HepG2 (cell line): Measurements from ENCODE around the gene TMEM258. TPM values are rescaled to one million over a fixed set of nuclear protein-coding genes. Genes with fewer than 3 reads are reported as not detected.
A peak's percentile ranks its signal among the peaks of the same experiment; 100 is the strongest.

Experiments used
- BRCA1 ChIP-seq: sonication (generic); formaldehyde crosslinking; IDR thresholded peaks from 2 replicates; pipeline ENCODE4 v1.4.0; 2020; ENCODE audit warnings: missing genetic modification reagents
- CEBPB ChIP-seq: IDR thresholded peaks from 2 replicates; pipeline ENCODE4 v1.6.1; 2011; ENCODE audit warnings: low read depth, low read length, improper control_type of control experiment, borderline replicate concordance
- DMAP1 ChIP-seq: IDR thresholded peaks from 2 replicates; pipeline ENCODE4 v1.6.1; 2016
- ELF1 ChIP-seq: sonication (generic); formaldehyde crosslinking; IDR thresholded peaks from 2 replicates; pipeline ENCODE4 v1.4.0; 2020; ENCODE audit warnings: missing genetic modification reagents
- IKZF4 ChIP-seq: sonication (generic); formaldehyde crosslinking; IDR thresholded peaks from 2 replicates; pipeline ENCODE4 v1.5.1; 2020; ENCODE audit warnings: borderline replicate concordance, mild to moderate bottlenecking, low read depth, missing genetic modification reagents; ENCODE audit errors: not compliant biosample characterization
- KLF11 ChIP-seq: IDR thresholded peaks from 2 replicates; pipeline ENCODE4 v1.6.1; 2016; ENCODE audit warnings: missing compliant biosample characterization
- MAZ ChIP-seq, 2 experiments: sonication (generic) in 1 of 2; formaldehyde crosslinking in 1 of 2; IDR thresholded peaks; 2 replicates each; pipeline versions ENCODE4 v1.5.0 to v1.6.1; 2012 to 2020; ENCODE audit warnings: low read depth in 2 of 2, mild to moderate bottlenecking in 2 of 2, borderline replicate concordance in 1 of 2, improper control_type of control experiment in 1 of 2, low read length in 1 of 2, missing genetic modification reagents in 1 of 2, moderate library complexity in 1 of 2
- NCOA2 ChIP-seq: sonication (generic); formaldehyde crosslinking; IDR thresholded peaks from 2 replicates; pipeline ENCODE4 v1.8.0; 2022; ENCODE audit warnings: inconsistent platforms
- NFYC ChIP-seq: IDR thresholded peaks from 2 replicates; pipeline ENCODE4 v1.6.1; 2016; ENCODE audit warnings: missing genetic modification reagents, missing compliant biosample characterization
- NR2F6 ChIP-seq, 2 experiments: IDR thresholded peaks; 2 replicates each; pipeline ENCODE4 v1.6.1; 2016; ENCODE audit warnings: antibody characterized with exemption in 1 of 2, mild to moderate bottlenecking in 1 of 2
- PRPF4 ChIP-seq: fragments of 200-400 bp; formaldehyde crosslinking; IDR thresholded peaks from 2 replicates; pipeline ENCODE4 v1.6.1; 2016; ENCODE audit warnings: low read length, low read depth; ENCODE audit not compliant: poor library complexity, severe bottlenecking
- RXRB ChIP-seq: IDR thresholded peaks from 2 replicates; pipeline ENCODE4 v1.6.1; 2016; ENCODE audit warnings: borderline replicate concordance, missing genetic modification reagents, missing compliant biosample characterization
- SALL1 ChIP-seq: sonication (generic); formaldehyde crosslinking; IDR thresholded peaks from 2 replicates; pipeline ENCODE4 v1.8.0; 2022; ENCODE audit warnings: mild to moderate bottlenecking, missing genetic modification reagents
- SIN3B ChIP-seq: fragments of 150-350 bp; IDR thresholded peaks from 2 replicates; pipeline ENCODE4 v1.6.1; 2014; ENCODE audit warnings: low read length
- SP5 ChIP-seq: IDR thresholded peaks from 2 replicates; pipeline ENCODE4 v1.6.1; 2016; ENCODE audit warnings: low read depth, borderline replicate concordance
- ZBTB34 ChIP-seq: sonication (generic); formaldehyde crosslinking; IDR thresholded peaks from 2 replicates; pipeline ENCODE4 v1.8.0; 2022; ENCODE audit warnings: mild to moderate bottlenecking, missing genetic modification reagents
- ZFP37 ChIP-seq: sonication (generic); formaldehyde crosslinking; IDR thresholded peaks from 2 replicates; pipeline ENCODE4 v1.4.0; 2020; ENCODE audit warnings: missing genetic modification reagents, borderline replicate concordance
- ZNF12 ChIP-seq: sonication (generic); formaldehyde crosslinking; IDR thresholded peaks from 2 replicates; pipeline ENCODE4 v1.5.0; 2020; ENCODE audit warnings: missing genetic modification reagents
- ZNF678 ChIP-seq: sonication (generic); formaldehyde crosslinking; IDR thresholded peaks from 2 replicates; pipeline ENCODE4 v1.4.0; 2020; ENCODE audit warnings: mild to moderate bottlenecking, missing genetic modification reagents
- ZNF788 ChIP-seq: sonication (generic); formaldehyde crosslinking; IDR thresholded peaks from 2 replicates; pipeline ENCODE4 v1.5.0; 2020; ENCODE audit warnings: mild to moderate bottlenecking, missing genetic modification reagents, borderline replicate concordance
- ZNF841 ChIP-seq: sonication (generic); formaldehyde crosslinking; IDR thresholded peaks from 2 replicates; pipeline ENCODE4 v1.8.1; 2023; ENCODE audit warnings: missing genetic modification reagents, borderline replicate concordance
- polyA plus RNA-seq, 8 experiments: library from polyadenylated mRNA; depleted of rRNA in 3 of 8; stranded (reverse) in 7 of 8; unstranded in 1 of 8; fragments of >200 nt; fragmentation: Illumina TruSeq in 4 of 8; extraction: Trizol in 4 of 8; gene quantifications; 2 replicates each; pipeline versions ENCODE4 v1.2.1 to v1.2.3, GENCODE V29; 2011 to 2016; ENCODE audit warnings: low read depth in 4 of 8, missing spikeins in 1 of 8, mixed read lengths in 1 of 8; ENCODE audit not compliant: insufficient read depth in 1 of 8
- total RNA-seq, 5 experiments: library from RNA; depleted of rRNA; stranded (reverse); fragments of >200 nt; fragmentation: Illumina TruSeq; extraction: Trizol; gene quantifications; 2 replicates each; pipeline ENCODE4 v1.2.3, GENCODE V29; 2016; ENCODE audit warnings: low read depth in 1 of 5
- TF ChIP-seq, protein P1 (sequence below): sonication (generic); formaldehyde crosslinking; IDR thresholded peaks from 2 replicates; pipeline ENCODE4 v1.4.0; 2020; ENCODE audit warnings: missing genetic modification reagents, borderline replicate concordance
- TF ChIP-seq, protein P2 (sequence below): IDR thresholded peaks from 2 replicates; pipeline ENCODE4 v1.6.1; 2016; ENCODE audit warnings: mild to moderate bottlenecking
- TF ChIP-seq, protein P3 (sequence below): sonication (generic); formaldehyde crosslinking; IDR thresholded peaks from 2 replicates; pipeline ENCODE4 v1.8.0; 2022; ENCODE audit warnings: missing genetic modification reagents, low read depth, mild to moderate bottlenecking, borderline replicate concordance

The TMEM258 gene
- total and polyA plus RNA-seq, 2 of the 13 experiments (the other 11 are each of a cell fraction or from before 2014, with no cell fraction given) = 175 to 424 TPM

DNA sequence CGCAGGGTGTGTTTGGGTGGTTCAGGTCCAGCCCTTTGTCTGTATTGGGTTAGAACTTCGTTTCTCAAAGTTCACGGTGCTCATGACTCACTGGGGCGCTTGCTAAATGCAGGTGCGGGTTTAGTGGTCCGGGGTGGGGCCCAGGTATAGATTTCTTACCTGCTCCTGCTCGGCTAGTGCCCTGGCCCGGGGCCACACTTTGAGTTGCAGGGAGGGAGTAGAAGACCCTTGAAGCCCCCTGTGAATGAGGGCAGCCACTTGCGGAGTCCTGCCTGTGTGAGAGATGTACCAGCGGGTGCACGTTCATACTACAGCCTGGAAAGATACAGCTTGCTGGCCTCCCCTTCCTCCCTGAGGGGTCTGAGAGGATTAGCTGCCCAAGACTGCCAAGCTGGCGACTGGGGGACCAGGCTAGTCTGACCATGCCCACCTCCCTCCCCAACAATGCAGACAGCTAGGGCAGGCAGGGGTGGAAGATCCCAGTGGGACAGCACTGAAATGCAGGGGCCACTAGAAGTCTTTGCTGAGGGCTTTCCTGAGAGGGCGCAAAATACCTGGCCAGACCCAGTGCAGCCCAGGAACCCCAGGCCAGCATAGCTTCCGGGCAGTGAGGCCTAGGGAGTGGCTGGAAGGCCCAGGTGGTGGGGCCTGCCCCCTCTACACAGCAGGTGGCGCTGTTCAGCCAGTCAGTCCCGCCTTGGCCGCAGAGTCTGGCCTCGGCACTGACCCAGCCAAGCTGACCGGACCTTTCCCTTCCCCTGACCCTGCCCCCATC lies 45.0 kb downstream of the TMEM258 start (continued):
- TF ChIP-seq ZBTB34 = peak; percentile 62; the same call in 1 of the 2 replicates
- 0 out of 2 replicates have a peak, but pooled peaks have one; percentile 35 for TF ChIP-seq ZNF678 (CRISPR knock-in tag)
- peak; percentile 48; the same call in 1 of the 2 replicates for TF ChIP-seq RXRB (CRISPR knock-in tag)
- no peak for TF ChIP-seq ZNF12 (CRISPR knock-in tag)
- TF ChIP-seq, protein P1, sequence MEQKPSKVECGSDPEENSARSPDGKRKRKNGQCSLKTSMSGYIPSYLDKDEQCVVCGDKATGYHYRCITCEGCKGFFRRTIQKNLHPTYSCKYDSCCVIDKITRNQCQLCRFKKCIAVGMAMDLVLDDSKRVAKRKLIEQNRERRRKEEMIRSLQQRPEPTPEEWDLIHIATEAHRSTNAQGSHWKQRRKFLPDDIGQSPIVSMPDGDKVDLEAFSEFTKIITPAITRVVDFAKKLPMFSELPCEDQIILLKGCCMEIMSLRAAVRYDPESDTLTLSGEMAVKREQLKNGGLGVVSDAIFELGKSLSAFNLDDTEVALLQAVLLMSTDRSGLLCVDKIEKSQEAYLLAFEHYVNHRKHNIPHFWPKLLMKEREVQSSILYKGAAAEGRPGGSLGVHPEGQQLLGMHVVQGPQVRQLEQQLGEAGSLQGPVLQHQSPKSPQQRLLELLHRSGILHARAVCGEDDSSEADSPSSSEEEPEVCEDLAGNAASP = peak; percentile 53; the same call in 1 of the 2 replicates
- TF ChIP-seq IKZF4 = no peak
- no peak for TF ChIP-seq PRPF4
- no peak for TF ChIP-seq ZNF841
- TF ChIP-seq, protein P2, sequence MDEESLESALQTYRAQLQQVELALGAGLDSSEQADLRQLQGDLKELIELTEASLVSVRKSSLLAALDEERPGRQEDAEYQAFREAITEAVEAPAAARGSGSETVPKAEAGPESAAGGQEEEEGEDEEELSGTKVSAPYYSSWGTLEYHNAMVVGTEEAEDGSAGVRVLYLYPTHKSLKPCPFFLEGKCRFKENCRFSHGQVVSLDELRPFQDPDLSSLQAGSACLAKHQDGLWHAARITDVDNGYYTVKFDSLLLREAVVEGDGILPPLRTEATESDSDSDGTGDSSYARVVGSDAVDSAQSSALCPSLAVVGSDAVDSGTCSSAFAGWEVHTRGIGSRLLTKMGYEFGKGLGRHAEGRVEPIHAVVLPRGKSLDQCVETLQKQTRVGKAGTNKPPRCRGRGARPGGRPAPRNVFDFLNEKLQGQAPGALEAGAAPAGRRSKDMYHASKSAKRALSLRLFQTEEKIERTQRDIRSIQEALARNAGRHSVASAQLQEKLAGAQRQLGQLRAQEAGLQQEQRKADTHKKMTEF (CRISPR knock-in tag) = peak; percentile 65; the same call in 1 of the 2 replicates
- TF ChIP-seq ZFP37 (CRISPR knock-in tag) = no peak
- peak; percentile 72 for TF ChIP-seq ELF1
- TF ChIP-seq SALL1 (CRISPR knock-in tag) = peak; percentile 70; the same call in 1 of the 2 replicates
- TF ChIP-seq MAZ (IDR thresholded peaks at IDR 0.05; ENCODE audit: borderline replicate concordance, low read depth, low read length) = peak; percentile 35; the same call in 1 of the 2 replicates
- TF ChIP-seq MAZ (CRISPR knock-in tag; IDR thresholded peaks at IDR 0.05; ENCODE audit: low read depth) = peak; percentile 83; the same call in 1 of the 2 replicates
- peak; percentile 65; the same call in 1 of the 2 replicates for TF ChIP-seq KLF11 (CRISPR knock-in tag)
- TF ChIP-seq ZNF788 (CRISPR knock-in tag) = peak; percentile 32; the same call in 1 of the 2 replicates
- TF ChIP-seq NCOA2 (CRISPR knock-in tag) = peak; percentile 38; the same call in 1 of the 2 replicates
- TF ChIP-seq, protein P3, sequence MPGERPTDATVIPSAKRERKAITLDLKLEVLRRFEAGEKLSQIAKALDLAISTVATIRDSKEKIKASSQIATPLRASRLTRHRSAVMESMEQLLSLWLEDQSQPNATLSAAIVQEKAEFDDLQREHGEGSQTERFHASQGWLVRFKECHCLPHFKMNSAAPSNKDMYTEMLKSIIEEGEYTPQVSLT (CRISPR knock-in tag) = no peak
- TF ChIP-seq SIN3B = no peak
- TF ChIP-seq SP5 (CRISPR knock-in tag) = peak; percentile 33; the same call in 1 of the 2 replicates
- no peak for TF ChIP-seq CEBPB
- TF ChIP-seq NR2F6 (IDR thresholded peaks at IDR 0.05) = no peak
- TF ChIP-seq NR2F6 (CRISPR knock-in tag; IDR thresholded peaks at IDR 0.05) = peak; percentile 81
- TF ChIP-seq DMAP1 (CRISPR knock-in tag) = peak; percentile 56; the same call in 1 of the 2 replicates
- TF ChIP-seq BRCA1 (CRISPR knock-in tag) = no peak
- TF ChIP-seq NFYC (CRISPR knock-in tag) = no peak
